Left lung (tissue), 10 donors: ENCODE measurements around the gene COQ8B. TPM values are rescaled to one million over a fixed set of nuclear protein-coding genes. Genes with fewer than 3 reads are reported as not detected.
A peak's percentile ranks its signal among the peaks of the same experiment; 100 is the strongest.

Experiments used
- ATAC-seq: fragments of 200-7000 bp; cut with Tn5 transposase; one replicate; pipeline ENCODE4 v1.9.1; 2020; ENCODE audit warnings: moderate library complexity
- DNase-seq, 4 donors: peaks; one replicate each; pipeline ENCODE4 v3.0.0-alpha.2; 2013 to 2020
- H3K27ac ChIP-seq, 2 donors: fragments of 200-600 bp; sonication (generic) in 1 of 2; one replicate each; pipeline versions ENCODE4 v1.5.0 to v1.8.0; 2020 to 2021
- H3K27me3 ChIP-seq, 2 donors: fragments of 200-600 bp; sonication (generic) in 1 of 2; one replicate each; pipeline versions ENCODE4 v1.5.0 to v1.8.0; 2020 to 2021
- H3K36me3 ChIP-seq, 2 donors: fragments of 200-600 bp; sonication (generic) in 1 of 2; one replicate each; pipeline versions ENCODE4 v1.5.0 to v1.8.0; 2020 to 2021
- H3K4me1 ChIP-seq, 2 donors: fragments of 200-600 bp; one replicate each; pipeline ENCODE4 v1.8.0; 2021
- H3K4me3 ChIP-seq, 2 donors: fragments of 200-600 bp; sonication (generic) in 1 of 2; one replicate each; pipeline versions ENCODE4 v1.5.0 to v1.8.0; 2020 to 2021; ENCODE audit warnings: mild to moderate bottlenecking in 1 of 2
- H3K9me3 ChIP-seq, 2 donors: fragments of 200-600 bp; sonication (generic) in 1 of 2; one replicate each; pipeline versions ENCODE4 v1.5.0 to v1.8.0; 2020 to 2021
- CTCF ChIP-seq, 2 donors: fragments of 200-600 bp; sonication (generic) in 1 of 2; IDR thresholded peaks; one replicate each; pipeline versions ENCODE4 v1.5.0 to v1.8.0; 2021; ENCODE audit warnings: antibody characterized with exemption in 2 of 2
- intact Hi-C, 2 donors: fragments of 100-400 bp; cut with DNase I; formaldehyde crosslinking; loops; one replicate each; pipeline versions ENCODE4 v1.11.2 to v1.14.2; 2022
- polyA plus RNA-seq, 6 donors: library from polyadenylated mRNA; unstranded; fragments of 120-200 nt; gene quantifications; one replicate each; pipeline ENCODE4 v1.2.1, GENCODE V29; 2013; ENCODE audit not compliant: insufficient read length in 6 of 6
- total RNA-seq, 2 donors: library from RNA; stranded (reverse); fragmentation: NEBNext Ultra II Directional; extraction: Animal tissue kit (Norgen Biotek cat#: 25700); gene quantifications; one replicate each; pipeline ENCODE4 v1.2.1, GENCODE V29; 2021
- donor health status: DM: no; HTN: yes; CAD: no.
- donor health status: DM: no; HTN: no; CAD: no.

The COQ8B gene
- total and polyA plus RNA-seq, 8 donors = 29.8 to 48.1 (median 34.1) TPM

DNA sequence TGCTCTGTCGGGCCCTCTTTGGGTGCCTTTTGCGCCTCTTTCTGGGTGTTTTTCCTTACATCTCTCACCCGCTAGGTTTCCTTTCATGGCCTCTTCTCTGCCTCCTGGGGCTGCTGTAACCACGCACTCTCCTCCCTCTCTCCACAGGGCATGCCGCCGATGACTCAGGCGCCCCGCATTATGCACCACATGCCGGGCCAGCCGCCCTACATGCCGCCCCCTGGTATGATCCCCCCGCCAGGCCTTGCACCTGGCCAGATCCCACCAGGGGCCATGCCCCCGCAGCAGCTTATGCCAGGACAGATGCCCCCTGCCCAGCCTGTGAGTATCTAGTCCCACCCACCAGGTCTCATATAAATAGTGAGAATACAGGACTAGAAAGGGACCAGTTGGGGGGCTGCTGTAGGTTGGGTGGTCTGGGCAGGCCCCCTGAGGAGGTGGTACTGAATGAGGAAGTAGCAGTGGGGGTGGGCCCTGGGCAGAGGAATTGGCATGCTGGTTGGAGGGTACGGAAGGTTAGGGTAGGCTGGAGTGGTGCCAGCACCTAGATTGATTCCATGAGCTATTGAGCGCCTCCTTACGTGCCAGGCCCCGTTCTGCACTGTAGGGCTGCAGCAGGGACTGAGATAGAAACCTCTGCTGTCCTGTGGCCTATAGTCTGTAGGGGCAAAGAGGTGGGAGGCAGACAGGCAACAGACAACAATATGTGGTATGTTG is 46.2 kb upstream of the COQ8B start:
- Histone ChIP-seq H3K4me1 (peaks cover 0 to 3% of the 10 kb centered on the region in 2 donors), H3K4me3 (no peak overlapping the region), H3K27me3 (no peaks in the 10 kb centered on the region), H3K9me3 (no peaks in the 10 kb centered on the region), H3K27ac (no peak overlapping the region), H3K36me3 (peaks cover 4 to 98% of the 10 kb centered on the region in 2 donors)
- DNase-seq (no peak), ATAC-seq (no peak)
- TF ChIP-seq CTCF (IDR thresholded peaks at IDR 0.05) = no peak
- intact Hi-C loops = no loop called here

DNA sequence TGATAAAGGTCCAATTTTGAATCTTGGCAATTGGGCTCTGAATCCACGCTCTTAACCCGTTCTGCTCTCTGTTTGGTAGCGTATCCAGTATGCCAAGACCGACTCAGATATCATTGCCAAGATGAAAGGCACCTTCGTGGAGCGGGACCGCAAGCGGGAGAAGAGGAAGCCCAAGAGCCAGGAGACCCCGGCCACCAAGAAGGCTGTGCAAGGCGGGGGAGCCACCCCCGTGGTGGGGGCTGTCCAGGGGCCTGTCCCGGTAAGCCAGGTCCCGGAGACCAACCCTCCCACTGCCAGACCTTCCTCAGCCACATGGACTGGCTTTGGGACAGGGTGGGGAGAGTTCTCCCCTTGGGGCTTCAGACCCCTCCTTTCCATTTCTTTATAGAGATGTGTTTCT is 42.7 kb upstream of the COQ8B start:
- Histone ChIP-seq H3K4me1 (peaks cover 9 to 28% of the 10 kb centered on the region in 2 donors), H3K4me3 (no peak overlapping the region), H3K27me3 (no peaks in the 10 kb centered on the region), H3K36me3 (peaks cover 4 to 93% of the 10 kb centered on the region in 2 donors), H3K9me3 (no peaks in the 10 kb centered on the region), H3K27ac (no peak overlapping the region)
- ATAC-seq (no peak), DNase-seq (peak in 1 of 4 donors; percentile 42)
- intact Hi-C loops = no loop called here
- no peak for TF ChIP-seq CTCF (IDR thresholded peaks at IDR 0.05)

- peaks cover 16 to 37% of the 10 kb centered on the region in 2 donors for H3K4me1 ChIP-seq
- intact Hi-C loops = no loop called here
- no peaks in the 10 kb centered on the region for H3K27me3 ChIP-seq
- no peak overlapping the region for H3K4me3 ChIP-seq
- DNase-seq (no peak), ATAC-seq (no peak)
- H3K36me3 ChIP-seq = peaks cover 4 to 84% of the 10 kb centered on the region in 2 donors
- no peak overlapping the region for H3K27ac ChIP-seq
- no peak for TF ChIP-seq CTCF (IDR thresholded peaks at IDR 0.05)
- no peaks in the 10 kb centered on the region for H3K9me3 ChIP-seq
Measured at GRCh38 chr19:40758491-40758890, 41.8 kb upstream of the COQ8B start.

GRCh38 chr19:40756502-40757110 is 39.9 kb upstream of the COQ8B start:
- TF ChIP-seq CTCF (IDR thresholded peaks at IDR 0.05) = no peak
- no peak overlapping the region for H3K4me3 ChIP-seq
- H3K27ac ChIP-seq = peak overlapping the region in 1 of 2 donors; percentile 30
- ATAC-seq = peak; percentile 25
- no peaks in the 10 kb centered on the region for H3K9me3 ChIP-seq
- no peak for DNase-seq
- intact Hi-C loops = no loop called here
- H3K27me3 ChIP-seq = no peaks in the 10 kb centered on the region
- H3K36me3 ChIP-seq = peaks cover 4 to 65% of the 10 kb centered on the region in 2 donors
- peaks cover 23 to 54% of the 10 kb centered on the region in 2 donors for H3K4me1 ChIP-seq

GRCh38 chr19:40755791-40756190 is 39.1 kb upstream of the COQ8B start:
- Histone ChIP-seq H3K27me3 (no peaks in the 10 kb centered on the region), H3K9me3 (no peaks in the 10 kb centered on the region), H3K4me1 (peaks cover 23 to 55% of the 10 kb centered on the region in 2 donors), H3K36me3 (peaks cover 4 to 57% of the 10 kb centered on the region in 2 donors), H3K27ac (peak overlapping the region in 1 of 2 donors; percentile 55), H3K4me3 (no peak overlapping the region)
- DNase-seq = no peak
- no peak for ATAC-seq
- intact Hi-C loops = no loop called here
- TF ChIP-seq CTCF (IDR thresholded peaks at IDR 0.05) = no peak
